HepG2 (cell line): ENCODE results near the gene ZCCHC8. TPM values are rescaled to one million over a fixed set of nuclear protein-coding genes. Genes with fewer than 3 reads are reported as not detected.
A peak's percentile ranks its signal among the peaks of the same experiment; 100 is the strongest.

Source experiments
- ELF3 ChIP-seq: IDR thresholded peaks from 2 replicates; pipeline ENCODE4 v1.6.1; 2016; ENCODE audit warnings: missing genetic modification reagents, missing compliant biosample characterization
- EP300 ChIP-seq, 3 experiments: sonication (generic) in 1 of 3; formaldehyde crosslinking in 1 of 3; IDR thresholded peaks; 2 replicates each; pipeline versions ENCODE4 v1.5.1 to v1.6.1; 2011 to 2020; ENCODE audit warnings: low read depth in 2 of 3, low read length in 2 of 3, borderline replicate concordance in 1 of 3, improper control_type of control experiment in 1 of 3, mild to moderate bottlenecking in 1 of 3, missing genetic modification reagents in 1 of 3, moderate library complexity in 1 of 3
- HIVEP1 ChIP-seq: sonication (generic); formaldehyde crosslinking; IDR thresholded peaks from 2 replicates; pipeline ENCODE4 v1.4.0; 2020; ENCODE audit warnings: mild to moderate bottlenecking, missing genetic modification reagents
- KAT8 ChIP-seq: IDR thresholded peaks from 2 replicates; pipeline ENCODE4 v1.6.1; 2016; ENCODE audit warnings: missing genetic modification reagents, missing compliant biosample characterization
- MBD4 ChIP-seq: IDR thresholded peaks from 2 replicates; pipeline ENCODE4 v1.6.1; 2012; ENCODE audit warnings: low read length, inconsistent platforms, borderline replicate concordance
- NFKBIZ ChIP-seq: IDR thresholded peaks from 2 replicates; pipeline ENCODE4 v1.6.1; 2018; ENCODE audit warnings: missing genetic modification reagents, missing compliant biosample characterization
- RBM39 ChIP-seq: fragments of 200-400 bp; formaldehyde crosslinking; IDR thresholded peaks from one replicate; pipeline ENCODE4 v1.6.1; 2018; ENCODE audit warnings: antibody characterized with exemption, mild to moderate bottlenecking, low read depth, low read length; ENCODE audit not compliant: poor library complexity, severe bottlenecking
- STAG1 ChIP-seq: sonication (generic); formaldehyde crosslinking; IDR thresholded peaks from 2 replicates; pipeline ENCODE4 v1.4.0; 2020; ENCODE audit warnings: missing genetic modification reagents
- ZNF235 ChIP-seq: sonication (generic); formaldehyde crosslinking; IDR thresholded peaks from 2 replicates; pipeline ENCODE4 v1.8.1; 2023; ENCODE audit warnings: mild to moderate bottlenecking, missing genetic modification reagents, borderline replicate concordance
- ZNF343 ChIP-seq: sonication (generic); formaldehyde crosslinking; IDR thresholded peaks from 2 replicates; pipeline ENCODE4 v1.4.0; 2020; ENCODE audit warnings: mild to moderate bottlenecking, missing genetic modification reagents
- ZNF350 ChIP-seq: sonication (generic); formaldehyde crosslinking; IDR thresholded peaks from 2 replicates; pipeline ENCODE4 v1.4.0; 2020; ENCODE audit warnings: mild to moderate bottlenecking, low read depth, missing genetic modification reagents, borderline replicate concordance
- ZNF879 ChIP-seq: sonication (generic); formaldehyde crosslinking; IDR thresholded peaks from 2 replicates; pipeline ENCODE4 v1.8.1; 2023; ENCODE audit warnings: missing genetic modification reagents
- polyA plus RNA-seq, 8 experiments: library from polyadenylated mRNA; depleted of rRNA in 3 of 8; stranded (reverse) in 7 of 8; unstranded in 1 of 8; fragments of >200 nt; fragmentation: Illumina TruSeq in 4 of 8; extraction: Trizol in 4 of 8; gene quantifications; 2 replicates each; pipeline versions ENCODE4 v1.2.1 to v1.2.3, GENCODE V29; 2011 to 2016; ENCODE audit warnings: low read depth in 4 of 8, missing spikeins in 1 of 8, mixed read lengths in 1 of 8; ENCODE audit not compliant: insufficient read depth in 1 of 8
- total RNA-seq, 5 experiments: library from RNA; depleted of rRNA; stranded (reverse); fragments of >200 nt; fragmentation: Illumina TruSeq; extraction: Trizol; gene quantifications; 2 replicates each; pipeline ENCODE4 v1.2.3, GENCODE V29; 2016; ENCODE audit warnings: low read depth in 1 of 5
- TF ChIP-seq, protein P1 (sequence below): IDR thresholded peaks from 2 replicates; pipeline ENCODE4 v1.4.0; 2020; ENCODE audit warnings: mild to moderate bottlenecking, missing genetic modification reagents
- TF ChIP-seq, protein P2 (sequence below): sonication (generic); formaldehyde crosslinking; IDR thresholded peaks from 2 replicates; pipeline ENCODE4 v1.4.0; 2020; ENCODE audit warnings: missing genetic modification reagents, borderline replicate concordance
- TF ChIP-seq, protein P3 (sequence below): sonication (generic); formaldehyde crosslinking; IDR thresholded peaks from 2 replicates; pipeline ENCODE4 v1.4.0; 2020; ENCODE audit warnings: mild to moderate bottlenecking, low read depth, missing genetic modification reagents
- TF ChIP-seq, protein P4 (sequence below): sonication (generic); formaldehyde crosslinking; IDR thresholded peaks from 2 replicates; pipeline ENCODE4 v1.8.0; 2022; ENCODE audit warnings: missing genetic modification reagents, mild to moderate bottlenecking, moderate library complexity, borderline replicate concordance

The ZCCHC8 gene
- total and polyA plus RNA-seq, 2 of the 13 experiments (the other 11 are each of a cell fraction or from before 2014, with no cell fraction given): 18.6 to 20.9 TPM

DNA sequence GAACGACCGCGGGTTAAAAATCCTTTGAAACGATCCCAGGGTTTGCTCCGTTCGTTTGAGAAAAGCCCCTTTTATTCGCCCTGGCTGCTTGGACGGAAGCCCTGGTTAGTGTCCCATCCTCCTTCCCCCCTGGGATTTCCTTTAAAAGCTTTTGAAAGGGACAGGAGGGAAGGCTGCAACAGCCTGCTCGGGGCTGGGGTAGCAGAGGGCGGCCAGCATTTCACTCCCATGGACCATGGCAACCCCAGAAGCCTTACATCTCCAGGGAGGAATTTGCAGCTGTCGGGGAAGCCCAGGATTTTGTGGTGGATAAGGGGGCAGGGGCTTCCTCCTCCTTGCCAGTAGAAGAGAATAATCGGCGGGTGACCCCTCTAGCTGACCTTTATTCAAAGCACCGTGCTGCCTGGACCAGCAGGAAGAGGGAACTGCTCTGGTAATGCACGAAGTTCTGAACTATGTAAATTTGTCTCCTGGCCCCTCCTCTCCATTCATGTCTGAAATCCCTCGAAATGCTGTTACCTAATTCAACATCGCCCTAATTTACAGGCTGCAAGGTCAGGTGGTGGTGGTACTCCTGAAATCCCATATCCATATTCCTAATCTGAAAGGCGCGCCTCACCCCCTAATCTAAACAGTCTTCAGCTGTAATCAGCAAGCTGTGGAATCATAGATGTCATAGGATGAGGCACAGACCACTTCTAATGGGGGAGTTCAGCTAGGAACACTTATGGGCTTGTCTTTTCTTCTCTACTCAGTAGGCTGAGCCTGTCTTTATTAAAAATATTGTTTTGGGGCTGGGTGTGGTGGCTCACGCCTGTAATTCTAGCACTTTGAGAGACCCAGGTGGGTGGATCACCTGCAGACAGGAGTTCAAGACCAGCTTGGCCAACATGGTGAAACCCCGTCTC is 77.2 kb downstream of the ZCCHC8 start (continued):
- TF ChIP-seq, protein P1, sequence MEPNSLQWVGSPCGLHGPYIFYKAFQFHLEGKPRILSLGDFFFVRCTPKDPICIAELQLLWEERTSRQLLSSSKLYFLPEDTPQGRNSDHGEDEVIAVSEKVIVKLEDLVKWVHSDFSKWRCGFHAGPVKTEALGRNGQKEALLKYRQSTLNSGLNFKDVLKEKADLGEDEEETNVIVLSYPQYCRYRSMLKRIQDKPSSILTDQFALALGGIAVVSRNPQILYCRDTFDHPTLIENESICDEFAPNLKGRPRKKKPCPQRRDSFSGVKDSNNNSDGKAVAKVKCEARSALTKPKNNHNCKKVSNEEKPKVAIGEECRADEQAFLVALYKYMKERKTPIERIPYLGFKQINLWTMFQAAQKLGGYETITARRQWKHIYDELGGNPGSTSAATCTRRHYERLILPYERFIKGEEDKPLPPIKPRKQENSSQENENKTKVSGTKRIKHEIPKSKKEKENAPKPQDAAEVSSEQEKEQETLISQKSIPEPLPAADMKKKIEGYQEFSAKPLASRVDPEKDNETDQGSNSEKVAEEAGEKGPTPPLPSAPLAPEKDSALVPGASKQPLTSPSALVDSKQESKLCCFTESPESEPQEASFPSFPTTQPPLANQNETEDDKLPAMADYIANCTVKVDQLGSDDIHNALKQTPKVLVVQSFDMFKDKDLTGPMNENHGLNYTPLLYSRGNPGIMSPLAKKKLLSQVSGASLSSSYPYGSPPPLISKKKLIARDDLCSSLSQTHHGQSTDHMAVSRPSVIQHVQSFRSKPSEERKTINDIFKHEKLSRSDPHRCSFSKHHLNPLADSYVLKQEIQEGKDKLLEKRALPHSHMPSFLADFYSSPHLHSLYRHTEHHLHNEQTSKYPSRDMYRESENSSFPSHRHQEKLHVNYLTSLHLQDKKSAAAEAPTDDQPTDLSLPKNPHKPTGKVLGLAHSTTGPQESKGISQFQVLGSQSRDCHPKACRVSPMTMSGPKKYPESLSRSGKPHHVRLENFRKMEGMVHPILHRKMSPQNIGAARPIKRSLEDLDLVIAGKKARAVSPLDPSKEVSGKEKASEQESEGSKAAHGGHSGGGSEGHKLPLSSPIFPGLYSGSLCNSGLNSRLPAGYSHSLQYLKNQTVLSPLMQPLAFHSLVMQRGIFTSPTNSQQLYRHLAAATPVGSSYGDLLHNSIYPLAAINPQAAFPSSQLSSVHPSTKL: peak; percentile 15; the same call in 1 of the 2 replicates
- 0 out of 2 replicates have a peak, but pooled peaks have one; percentile 32 for TF ChIP-seq ZNF879 (CRISPR knock-in tag)
- TF ChIP-seq ZNF235: no peak
- TF ChIP-seq HIVEP1 (CRISPR knock-in tag): 0 out of 2 replicates have a peak, but pooled peaks have one; percentile 33
- TF ChIP-seq, protein P2, sequence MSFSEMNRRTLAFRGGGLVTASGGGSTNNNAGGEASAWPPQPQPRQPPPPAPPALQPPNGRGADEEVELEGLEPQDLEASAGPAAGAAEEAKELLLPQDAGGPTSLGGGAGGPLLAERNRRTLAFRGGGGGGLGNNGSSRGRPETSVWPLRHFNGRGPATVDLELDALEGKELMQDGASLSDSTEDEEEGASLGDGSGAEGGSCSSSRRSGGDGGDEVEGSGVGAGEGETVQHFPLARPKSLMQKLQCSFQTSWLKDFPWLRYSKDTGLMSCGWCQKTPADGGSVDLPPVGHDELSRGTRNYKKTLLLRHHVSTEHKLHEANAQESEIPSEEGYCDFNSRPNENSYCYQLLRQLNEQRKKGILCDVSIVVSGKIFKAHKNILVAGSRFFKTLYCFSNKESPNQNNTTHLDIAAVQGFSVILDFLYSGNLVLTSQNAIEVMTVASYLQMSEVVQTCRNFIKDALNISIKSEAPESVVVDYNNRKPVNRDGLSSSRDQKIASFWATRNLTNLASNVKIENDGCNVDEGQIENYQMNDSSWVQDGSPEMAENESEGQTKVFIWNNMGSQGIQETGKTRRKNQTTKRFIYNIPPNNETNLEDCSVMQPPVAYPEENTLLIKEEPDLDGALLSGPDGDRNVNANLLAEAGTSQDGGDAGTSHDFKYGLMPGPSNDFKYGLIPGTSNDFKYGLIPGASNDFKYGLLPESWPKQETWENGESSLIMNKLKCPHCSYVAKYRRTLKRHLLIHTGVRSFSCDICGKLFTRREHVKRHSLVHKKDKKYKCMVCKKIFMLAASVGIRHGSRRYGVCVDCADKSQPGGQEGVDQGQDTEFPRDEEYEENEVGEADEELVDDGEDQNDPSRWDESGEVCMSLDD (CRISPR knock-in tag): 0 out of 2 replicates have a peak, but pooled peaks have one; percentile 10
- peak; percentile 34; the same call in 1 of the 2 replicates for TF ChIP-seq ELF3 (CRISPR knock-in tag)
- TF ChIP-seq ZNF343 (CRISPR knock-in tag): peak; percentile 59; the same call in 1 of the 2 replicates
- TF ChIP-seq, protein P3, sequence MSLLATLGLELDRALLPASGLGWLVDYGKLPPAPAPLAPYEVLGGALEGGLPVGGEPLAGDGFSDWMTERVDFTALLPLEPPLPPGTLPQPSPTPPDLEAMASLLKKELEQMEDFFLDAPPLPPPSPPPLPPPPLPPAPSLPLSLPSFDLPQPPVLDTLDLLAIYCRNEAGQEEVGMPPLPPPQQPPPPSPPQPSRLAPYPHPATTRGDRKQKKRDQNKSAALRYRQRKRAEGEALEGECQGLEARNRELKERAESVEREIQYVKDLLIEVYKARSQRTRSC (CRISPR knock-in tag): 0 out of 2 replicates have a peak, but pooled peaks have one; percentile 31
- TF ChIP-seq STAG1 (CRISPR knock-in tag): no peak
- 0 out of 2 replicates have a peak, but pooled peaks have one; percentile 7 for TF ChIP-seq KAT8
- TF ChIP-seq NFKBIZ (CRISPR knock-in tag): 0 out of 2 replicates have a peak, but pooled peaks have one; percentile 20
- TF ChIP-seq, protein P4, sequence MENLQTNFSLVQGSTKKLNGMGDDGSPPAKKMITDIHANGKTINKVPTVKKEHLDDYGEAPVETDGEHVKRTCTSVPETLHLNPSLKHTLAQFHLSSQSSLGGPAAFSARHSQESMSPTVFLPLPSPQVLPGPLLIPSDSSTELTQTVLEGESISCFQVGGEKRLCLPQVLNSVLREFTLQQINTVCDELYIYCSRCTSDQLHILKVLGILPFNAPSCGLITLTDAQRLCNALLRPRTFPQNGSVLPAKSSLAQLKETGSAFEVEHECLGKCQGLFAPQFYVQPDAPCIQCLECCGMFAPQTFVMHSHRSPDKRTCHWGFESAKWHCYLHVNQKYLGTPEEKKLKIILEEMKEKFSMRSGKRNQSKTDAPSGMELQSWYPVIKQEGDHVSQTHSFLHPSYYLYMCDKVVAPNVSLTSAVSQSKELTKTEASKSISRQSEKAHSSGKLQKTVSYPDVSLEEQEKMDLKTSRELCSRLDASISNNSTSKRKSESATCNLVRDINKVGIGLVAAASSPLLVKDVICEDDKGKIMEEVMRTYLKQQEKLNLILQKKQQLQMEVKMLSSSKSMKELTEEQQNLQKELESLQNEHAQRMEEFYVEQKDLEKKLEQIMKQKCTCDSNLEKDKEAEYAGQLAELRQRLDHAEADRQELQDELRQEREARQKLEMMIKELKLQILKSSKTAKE (CRISPR knock-in tag): peak; percentile 57; the same call in 1 of the 2 replicates
- TF ChIP-seq RBM39: no peak
- peak; percentile 32; the same call in 1 of the 2 replicates for TF ChIP-seq ZNF350 (CRISPR knock-in tag)
- no peak for TF ChIP-seq MBD4
- no peak for TF ChIP-seq EP300 (IDR thresholded peaks at IDR 0.05; ENCODE audit: low read depth in 2 of 2, low read length in 2 of 2)
- peak; percentile 6; the same call in 1 of the 2 replicates for TF ChIP-seq EP300 (CRISPR knock-in tag; IDR thresholded peaks at IDR 0.05; ENCODE audit: borderline replicate concordance)
